BE2C (cell line): ENCODE measurements around the gene VPS8.
A peak's percentile ranks its signal among the peaks of the same experiment; 100 is the strongest.
"Not testable (repeated sequence)": the region's sequence is repeated elsewhere in the genome, so short reads cannot be mapped to it uniquely, and the experiment has no call there.

Experiments used
- DNase-seq: peaks from one replicate; pipeline ENCODE4 v3.0.0-alpha.2; 2020
- H3K27me3 ChIP-seq: fragments of 250-450 bp; sonication (Bioruptor Pico); 2 replicates; pipeline ENCODE4 v1.5.1; 2020; ENCODE audit warnings: mild to moderate bottlenecking
- H3K36me3 ChIP-seq: fragments of 250-450 bp; sonication (Bioruptor Pico); 2 replicates; pipeline ENCODE4 v1.5.1; 2020; ENCODE audit warnings: mild to moderate bottlenecking
- H3K4me1 ChIP-seq: fragments of 250-450 bp; sonication (Bioruptor Pico); 2 replicates; pipeline ENCODE4 v1.5.1; 2020
- H3K4me3 ChIP-seq: 2 replicates; pipeline ENCODE4 v1.5.1; 2011; ENCODE audit warnings: low read depth, low read length
- H3K9me3 ChIP-seq: fragments of 250-450 bp; sonication (Bioruptor Pico); 2 replicates; pipeline ENCODE4 v1.5.1; 2020
- CTCF ChIP-seq: IDR thresholded peaks from 2 replicates; pipeline ENCODE4 v1.5.1; 2012; ENCODE audit warnings: mild to moderate bottlenecking, low read depth, low read length

Gene VPS8

GRCh38 chr3:184949251-184949965 lies 137.4 kb downstream of the VPS8 start:
- peaks cover 31% of the 10 kb centered on the region for H3K4me1 ChIP-seq
- H3K4me3 ChIP-seq, result no peak overlapping the region
- H3K27me3 ChIP-seq, result no peaks in the 10 kb centered on the region
- DNase-seq, result no peak
- no peak for TF ChIP-seq CTCF
- H3K36me3 ChIP-seq, result no peaks in the 10 kb centered on the region; the same call in 1 of the 2 replicates
- no peaks in the 10 kb centered on the region for H3K9me3 ChIP-seq

GRCh38 chr3:184950816-184951215 lies 138.8 kb downstream of the VPS8 start:
- DNase-seq, result not testable (repeated sequence)

GRCh38 chr3:184952671-184953070 lies 140.7 kb downstream of the VPS8 start:
- TF ChIP-seq CTCF, result no peak
- DNase-seq, result no peak
- Histone ChIP-seq H3K36me3 (no peaks in the 10 kb centered on the region), H3K27me3 (no peaks in the 10 kb centered on the region), H3K9me3 (no peaks in the 10 kb centered on the region), H3K4me1 (peaks cover 32% of the 10 kb centered on the region), H3K4me3 (no peak overlapping the region)

More at GRCh38 chr3:184950816-184951215, 138.8 kb downstream of the VPS8 start:
- H3K27me3 ChIP-seq, H3K36me3 ChIP-seq, H3K4me3 ChIP-seq, H3K9me3 ChIP-seq: not testable (repeated sequence)
- H3K4me1 ChIP-seq, result peaks cover 32% of the 10 kb centered on the region

GRCh38 chr3:184953401-184953800 lies 141.4 kb downstream of the VPS8 start:
- H3K4me1 ChIP-seq, result peaks cover 32% of the 10 kb centered on the region
- no peaks in the 10 kb centered on the region for H3K27me3 ChIP-seq
- no peak for TF ChIP-seq CTCF
- no peaks in the 10 kb centered on the region for H3K9me3 ChIP-seq
- DNase-seq, result peak; percentile 67
- no peaks in the 10 kb centered on the region for H3K36me3 ChIP-seq
- no peak overlapping the region for H3K4me3 ChIP-seq

- Histone ChIP-seq H3K4me3 (no peak overlapping the region), H3K36me3 (no peaks in the 10 kb centered on the region; the same call in 1 of the 2 replicates), H3K27me3 (no peaks in the 10 kb centered on the region), H3K4me1 (peaks cover 32% of the 10 kb centered on the region), H3K9me3 (no peaks in the 10 kb centered on the region)
- no peak for DNase-seq
- TF ChIP-seq CTCF, result no peak
Observed at GRCh38 chr3:184954251-184954650, 142.3 kb downstream of the VPS8 start.

- not testable (repeated sequence) for H3K4me3 ChIP-seq, H3K27me3 ChIP-seq, H3K36me3 ChIP-seq, H3K9me3 ChIP-seq, DNase-seq
- peaks cover 32% of the 10 kb centered on the region for H3K4me1 ChIP-seq
Observed at GRCh38 chr3:184954851-184955250, 142.9 kb downstream of the VPS8 start.

GRCh38 chr3:184965639-184966430 lies 153.9 kb downstream of the VPS8 start:
- H3K4me1 ChIP-seq, result no peaks in the 10 kb centered on the region
- no peaks in the 10 kb centered on the region for H3K27me3 ChIP-seq
- DNase-seq, result no peak
- TF ChIP-seq CTCF, result no peak
- no peak overlapping the region for H3K4me3 ChIP-seq
- no peaks in the 10 kb centered on the region; the same call in none of the 2 replicates for H3K36me3 ChIP-seq
- H3K9me3 ChIP-seq, result no peaks in the 10 kb centered on the region
